ENCODE data around the gene POM121C.
"Not testable (repeated sequence)": the region's sequence is repeated elsewhere in the genome, so short reads cannot be mapped to it uniquely, and the experiment has no call there.

Gene POM121C

DNA sequence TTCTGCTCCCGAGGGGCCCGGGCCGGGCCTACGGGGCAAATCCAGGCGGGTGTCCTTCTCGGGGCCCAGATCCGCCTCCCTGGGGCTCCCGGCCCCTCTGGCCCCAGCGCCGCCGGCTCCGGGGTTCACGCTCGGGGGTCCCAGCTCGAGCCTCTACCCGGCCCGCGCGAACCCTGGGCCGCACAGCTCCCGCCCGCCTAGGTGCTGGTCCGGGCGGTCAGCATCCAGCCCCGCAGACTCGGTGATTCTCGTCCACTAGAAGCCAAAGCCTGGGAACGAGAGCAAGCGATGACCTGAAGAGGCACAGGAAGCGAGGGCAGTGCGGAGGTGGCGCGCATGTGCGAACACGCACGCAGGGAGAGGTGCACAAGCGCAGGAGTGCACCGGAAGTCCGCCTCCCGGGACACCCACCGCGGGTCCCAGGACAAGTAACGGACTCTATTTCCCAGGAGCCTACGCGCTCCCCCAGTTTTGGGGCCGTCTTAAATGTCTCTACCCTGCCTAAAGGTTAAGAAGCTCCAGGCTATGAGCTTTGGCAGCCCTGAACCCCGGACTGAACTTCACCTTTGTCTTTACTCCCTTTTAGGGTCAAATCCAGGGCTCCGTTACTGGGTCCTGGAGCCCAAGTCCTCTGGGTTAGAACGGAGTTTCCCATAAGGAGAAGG is at the start of gene POM121C:
Gene POM121C, minus strand, starts transcription at position 321 of the 665 bp plus-strand sequence. CDS start 44,803 bp downstream, outside the sequence.
- FAIRE-seq = not testable (repeated sequence)

- FAIRE-seq = no peak
Observed at GRCh38 chr7:75534727-75535307, 48.7 kb upstream of the POM121C start.

GRCh38 chr7:75533926-75534325 is 47.8 kb upstream of the POM121C start:
- no peak for FAIRE-seq

- no peak for FAIRE-seq
Observed at GRCh38 chr7:75532639-75533038, 46.5 kb upstream of the POM121C start.

- FAIRE-seq = no peak
Observed at GRCh38 chr7:75531359-75531821, 45.3 kb upstream of the POM121C start.

GRCh38 chr7:75527224-75527722 is 41.2 kb upstream of the POM121C start:
- FAIRE-seq = not testable (repeated sequence)

DNA sequence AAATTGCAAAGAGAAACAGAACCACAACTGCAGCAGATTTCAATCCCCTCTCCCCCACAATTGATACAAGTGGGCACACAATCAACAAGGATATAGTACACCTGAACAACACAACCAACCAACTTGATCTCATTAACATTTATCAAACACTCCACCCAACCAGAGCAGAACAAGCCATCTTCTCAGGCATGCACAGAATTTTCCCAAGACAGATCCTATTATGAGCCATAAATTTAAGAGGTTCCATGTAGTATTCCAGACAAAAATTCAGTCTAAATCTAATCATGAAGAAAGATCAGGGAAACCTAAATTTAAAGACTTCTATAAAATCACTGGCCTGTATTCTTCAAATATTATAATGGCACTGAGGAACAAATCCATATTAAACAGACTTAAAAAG is 35.6 kb upstream of the POM121C start:
- FAIRE-seq = not testable (repeated sequence)

DNA sequence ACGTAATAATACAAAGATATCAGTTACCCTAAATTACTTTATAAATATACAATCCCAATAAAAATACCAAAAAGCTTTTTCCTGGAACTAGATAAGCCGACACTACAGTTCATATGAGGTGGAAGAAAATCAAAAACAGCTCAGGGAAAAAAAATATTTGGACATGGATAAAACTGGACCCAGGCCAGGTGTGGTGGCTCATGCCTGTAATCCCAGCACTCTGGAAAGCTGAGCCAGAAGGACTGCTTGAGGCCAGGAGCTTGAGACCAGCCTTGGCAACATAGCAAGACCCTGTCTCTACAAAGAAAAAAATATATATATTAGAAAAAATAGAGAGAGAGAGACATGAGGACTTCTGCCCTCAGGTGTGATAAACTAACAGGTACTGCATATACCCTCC is 32.7 kb upstream of the POM121C start:
- not testable (repeated sequence) for FAIRE-seq

- FAIRE-seq = not testable (repeated sequence)
Observed at GRCh38 chr7:75509033-75509432, 22.9 kb upstream of the POM121C start.

DNA sequence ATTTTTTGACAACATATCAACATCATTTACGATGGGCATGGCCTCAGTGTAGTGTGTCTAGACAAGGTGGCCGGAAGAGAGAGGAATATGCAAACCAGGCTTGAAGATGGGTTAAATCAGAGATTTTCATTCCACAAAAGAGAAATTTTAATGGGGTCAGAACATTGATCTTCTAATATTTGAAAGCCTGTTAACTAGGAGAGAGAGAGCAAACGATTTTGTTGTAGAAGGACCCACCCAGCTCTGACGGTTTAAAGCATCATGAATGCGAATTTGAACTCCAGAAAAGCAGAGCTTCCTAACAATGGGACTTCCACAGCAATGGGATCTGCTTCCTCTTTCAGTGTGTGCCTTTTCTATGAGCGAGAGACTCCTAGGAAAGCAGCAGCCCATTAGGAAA is 5.9 kb upstream of the POM121C start, which contains the start of gene SPDYE5:
Gene SPDYE5, plus strand, starts transcription at position 301 of the 400 bp plus-strand sequence. CDS start 1,728 bp downstream, outside the sequence.
- FAIRE-seq = not testable (repeated sequence)

DNA sequence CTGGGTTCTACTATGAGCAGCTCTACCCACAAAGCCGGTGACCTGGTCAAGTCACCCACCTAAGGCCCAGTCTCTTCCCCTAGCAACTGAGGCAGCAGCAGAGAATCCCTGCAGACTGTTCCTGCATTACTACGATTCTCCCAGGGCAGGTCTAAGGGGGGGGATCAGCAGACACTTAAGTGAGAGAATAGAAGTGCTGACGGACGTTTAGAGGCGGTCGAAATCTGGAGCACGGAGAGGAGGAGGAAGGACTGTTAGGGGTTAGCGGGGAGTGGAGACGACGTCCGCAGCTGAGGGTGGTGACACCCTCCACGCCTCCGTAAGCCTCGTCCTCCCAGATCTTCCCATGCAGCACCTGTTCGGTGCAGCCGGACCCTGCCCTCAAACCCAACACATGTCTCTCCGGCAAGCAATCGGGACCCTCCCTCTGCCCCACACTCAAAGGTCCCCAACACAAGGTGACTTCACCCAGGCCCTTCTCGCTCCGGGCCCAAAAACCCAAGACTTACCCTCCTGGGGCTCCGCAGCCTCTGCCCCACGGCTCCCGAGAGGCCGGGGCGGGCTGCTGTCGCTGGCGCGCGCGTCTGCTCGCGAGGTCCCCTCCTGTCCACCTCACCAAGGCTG is 632 bp downstream of the POM121C start:
- not testable (repeated sequence) for FAIRE-seq

DNA sequence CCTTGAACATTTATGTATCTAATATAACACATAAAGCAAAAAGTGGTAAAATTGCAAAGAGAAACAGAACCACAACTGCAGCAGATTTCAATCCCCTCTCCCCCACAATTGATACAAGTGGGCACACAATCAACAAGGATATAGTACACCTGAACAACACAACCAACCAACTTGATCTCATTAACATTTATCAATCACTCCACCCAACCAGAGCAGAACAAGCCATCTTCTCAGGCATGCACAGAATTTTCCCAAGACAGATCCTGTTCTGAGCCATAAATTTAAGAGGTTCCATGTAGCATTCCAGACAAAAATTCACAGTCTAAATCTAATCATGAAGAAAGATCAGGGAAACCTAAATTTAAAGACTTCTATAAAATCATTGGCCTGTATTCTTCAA is 5.8 kb downstream of the POM121C start:
- not testable (repeated sequence) for FAIRE-seq

DNA sequence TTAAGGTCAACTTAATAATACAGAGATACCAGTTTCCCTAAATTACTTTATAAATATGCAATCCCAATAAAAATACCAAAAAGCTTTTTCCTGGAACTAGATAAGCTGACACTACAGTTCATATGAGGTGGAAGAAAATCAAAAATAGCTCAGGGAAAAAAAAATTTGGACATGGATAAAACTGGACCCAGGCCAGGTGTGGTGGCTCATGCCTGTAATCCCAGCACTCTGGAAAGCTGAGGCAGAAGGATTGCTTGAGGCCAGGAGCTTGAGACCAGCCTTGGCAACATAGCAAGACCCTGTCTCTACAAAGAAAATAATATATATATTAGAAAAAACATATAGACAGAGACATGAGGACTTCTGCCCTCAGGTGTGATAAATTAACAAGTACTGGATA is 8.6 kb downstream of the POM121C start:
- FAIRE-seq = not testable (repeated sequence)

DNA sequence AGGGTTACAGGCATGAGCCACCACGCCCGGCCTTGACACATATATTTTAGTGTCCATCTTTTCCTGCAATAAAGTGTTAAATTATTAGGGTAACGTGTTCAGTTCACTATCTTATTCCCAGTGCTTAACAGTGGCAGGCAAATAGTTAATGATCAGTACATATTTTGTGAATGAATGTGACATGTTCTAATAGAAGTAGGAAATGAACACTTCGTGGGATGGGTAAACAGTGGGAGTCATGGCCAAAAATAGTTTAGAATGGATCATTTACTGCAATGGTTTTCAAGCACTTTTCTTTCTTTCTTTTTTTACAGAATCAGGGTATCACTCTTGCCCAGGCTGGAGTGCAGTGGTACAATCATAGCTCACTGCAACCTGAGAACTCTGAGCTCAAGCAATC is 15.9 kb downstream of the POM121C start:
- not testable (repeated sequence) for FAIRE-seq

DNA sequence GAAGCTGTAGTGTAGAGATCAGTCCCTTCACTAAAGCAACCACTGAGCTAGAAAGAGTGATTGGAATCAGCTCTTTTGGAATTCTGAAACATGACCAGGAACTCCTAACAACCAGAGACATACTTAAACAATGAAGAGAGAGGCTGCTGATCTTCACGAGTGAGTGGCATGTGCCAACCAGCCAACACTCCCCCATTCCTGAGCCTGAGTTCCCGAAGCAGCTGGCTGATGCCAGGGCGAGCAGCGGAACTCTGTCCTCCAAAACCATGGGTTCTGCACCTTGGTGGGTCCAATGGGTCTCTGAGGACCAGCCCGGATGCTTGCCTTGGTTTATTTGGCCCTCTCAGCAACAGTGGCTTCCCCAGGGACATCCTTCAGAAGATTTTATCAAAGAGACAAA is 25.6 kb downstream of the POM121C start:
- not testable (repeated sequence) for FAIRE-seq

GRCh38 chr7:75458034-75458433 is 28.1 kb downstream of the POM121C start:
- FAIRE-seq = not testable (repeated sequence)

- FAIRE-seq = not testable (repeated sequence)
Observed at GRCh38 chr7:75456403-75456802, 29.7 kb downstream of the POM121C start.

GRCh38 chr7:75452494-75452955 is 33.6 kb downstream of the POM121C start:
- not testable (repeated sequence) for FAIRE-seq

DNA sequence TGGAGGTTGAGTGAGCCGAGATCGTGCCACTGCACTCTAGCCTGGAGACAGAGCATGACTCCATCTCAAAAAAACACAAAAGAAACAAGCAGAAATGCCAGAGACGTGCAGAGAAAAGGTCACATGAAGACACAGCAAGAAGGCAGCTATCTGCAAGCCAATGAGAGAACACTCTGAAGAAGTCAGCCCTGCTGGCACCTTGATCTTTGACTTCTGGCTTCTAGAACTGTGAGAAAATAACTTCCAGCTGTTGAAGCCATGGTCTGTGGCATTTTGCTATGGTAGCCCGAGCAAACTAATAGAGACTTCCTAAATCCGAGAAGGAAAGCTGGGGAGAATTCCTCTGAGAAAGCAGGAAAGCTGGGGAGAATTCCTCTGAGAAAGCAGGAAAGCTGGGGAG is 36.2 kb downstream of the POM121C start:
- FAIRE-seq = not testable (repeated sequence)

GRCh38 chr7:75442465-75443111 is 43.5 kb downstream of the POM121C start:
- not testable (repeated sequence) for FAIRE-seq

GRCh38 chr7:75442101-75442464 is 44.0 kb downstream of the POM121C start:
- not testable (repeated sequence) for FAIRE-seq

- not testable (repeated sequence) for FAIRE-seq
Observed at GRCh38 chr7:75439000-75439399, 47.1 kb downstream of the POM121C start.

DNA sequence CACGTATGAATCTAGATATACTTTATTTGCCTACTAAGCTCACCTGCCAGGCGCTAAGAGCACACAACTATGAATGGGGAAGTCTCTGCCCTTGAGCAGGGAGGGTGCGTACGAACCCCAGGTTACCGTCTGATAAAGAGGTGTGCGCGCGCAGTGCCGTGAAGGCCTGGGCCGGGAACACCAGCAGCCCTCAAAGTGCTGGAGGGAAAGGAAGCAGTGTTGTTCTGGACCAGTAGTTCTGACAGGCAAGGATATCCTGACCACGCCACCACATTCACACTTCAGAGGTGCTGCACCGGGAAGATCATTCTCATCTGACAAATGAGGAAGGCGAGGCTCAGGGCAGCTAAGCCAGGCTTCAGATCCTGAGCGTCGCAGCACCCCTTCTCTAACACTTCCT is 62.6 kb downstream of the POM121C start:
- FAIRE-seq = not testable (repeated sequence)
